ENCODE measurements around the gene WNT9A. TPM values are rescaled to one million over a fixed set of nuclear protein-coding genes. Genes with fewer than 3 reads are reported as not detected.
A peak's percentile ranks its signal among the peaks of the same experiment; 100 is the strongest.

WNT9A gene
- total and polyA plus RNA-seq, 2 of the 4 experiments (the other 2 are of a cell fraction) = 0.18 to 0.36 TPM

DNA sequence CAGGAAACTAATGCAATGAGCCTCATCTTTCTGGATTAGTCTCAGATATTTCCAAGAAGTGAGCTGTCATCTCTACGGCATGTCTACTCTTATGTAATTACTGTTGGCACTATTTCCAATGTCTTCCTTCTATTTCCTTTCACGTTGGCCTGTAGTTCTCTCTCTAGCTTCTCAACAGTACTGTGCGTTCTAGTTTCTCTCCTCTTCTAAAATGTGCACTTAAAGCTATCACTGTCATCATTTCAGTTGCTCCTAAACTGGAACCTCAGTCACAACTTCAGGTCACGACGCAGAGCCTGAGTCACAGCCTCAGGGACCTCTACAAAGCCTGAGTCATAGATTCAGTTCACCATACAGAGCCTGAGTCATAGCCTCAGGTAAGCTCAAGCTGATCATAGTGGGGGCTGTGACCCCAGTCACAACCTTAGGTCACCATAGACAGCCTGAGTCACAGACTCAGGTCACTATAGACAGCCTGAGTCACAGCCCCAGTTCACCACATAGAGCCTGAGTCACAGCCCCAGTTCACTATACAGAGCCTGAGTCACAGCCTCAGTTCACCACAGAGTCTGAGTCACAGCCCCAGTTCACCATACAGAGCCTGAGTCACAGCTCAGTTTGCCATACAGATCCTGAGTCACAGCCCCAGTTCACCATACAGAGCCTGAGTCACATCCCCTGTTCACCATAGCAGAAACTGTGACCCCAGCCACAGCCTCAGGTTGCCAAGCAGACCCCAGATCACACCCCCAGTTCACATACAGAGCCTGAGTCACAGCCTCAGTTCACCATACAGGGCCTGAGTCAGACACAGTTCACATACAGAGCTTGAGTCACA is 13.0 kb downstream of the WNT9A start:
- Histone ChIP-seq H3K79me1 (ENCODE audit: low read depth in 1 of 2, low read length in 2 of 2) (no peaks in the 10 kb centered on the region), H2BK15ac (ENCODE audit: low read depth, low read length) (no peak overlapping the region), H3K9me1 (ENCODE audit: insufficient read depth, low read length) (no peaks in the 10 kb centered on the region), H4K8ac (ENCODE audit: low read depth in 2 of 2, low read length in 2 of 2) (no peak overlapping the region), H2AK9ac (replicated peaks; ENCODE audit: low read depth, low read length, poor library complexity) (no peak overlapping the region), H2AK5ac (ENCODE audit: low read depth, low read length) (no peak overlapping the region), H3K23ac (ENCODE audit: low read depth, low read length) (no peak overlapping the region), H2BK120ac (ENCODE audit: low read depth, low read length) (no peak overlapping the region), H2BK20ac (ENCODE audit: low read depth, low read length) (no peak overlapping the region), H3K36me3 (ENCODE audit: control insufficient read depth, insufficient read depth, low read length) (no peaks in the 10 kb centered on the region), H3K4me3 (ENCODE audit: insufficient read depth, low read depth, low read length) (no peak overlapping the region), H3K14ac (replicated peaks; ENCODE audit: low read depth, low read length) (no peak overlapping the region), H2AFZ (replicated peaks; ENCODE audit: low read length, poor library complexity) (no peak overlapping the region), H3K18ac (ENCODE audit: low read depth, low read length) (no peak overlapping the region), H3K27ac (ENCODE audit: insufficient read depth, low read length) (no peak overlapping the region), H3K4me1 (ENCODE audit: control insufficient read depth, insufficient read depth, low read length) (no peaks in the 10 kb centered on the region), H2BK5ac (ENCODE audit: low read depth, low read length, poor library complexity, severe bottlenecking) (no peak overlapping the region), H3K56ac (ENCODE audit: extremely low read depth, insufficient read depth, low read length) (no peak overlapping the region), H3K9me3 (ENCODE audit: control insufficient read depth, insufficient read depth, low read length) (peaks cover 20% of the 10 kb centered on the region; the same call in 1 of the 2 replicates), H4K91ac (ENCODE audit: insufficient read depth, low read depth, low read length) (no peak overlapping the region), H3K4me2 (ENCODE audit: low read depth, low read length) (no peak overlapping the region), H3K27me3 (ENCODE audit: control insufficient read depth, insufficient read depth, low read length) (no peaks in the 10 kb centered on the region), H4K20me1 (ENCODE audit: insufficient read depth, low read length) (no peaks in the 10 kb centered on the region), H4K5ac (ENCODE audit: low read depth, low read length) (no peak overlapping the region), H3K9ac (ENCODE audit: low read depth, low read length) (no peak overlapping the region), H3K4ac (ENCODE audit: low read depth, low read length) (no peak overlapping the region)
- DNase-seq (peak; percentile 45), ATAC-seq (ENCODE audit: low read depth) (peak; percentile 54)
- 57% methylated on average over 1 of the region's 5 CpGs; no CpG with 5 or more reads in 1 of the 2 experiments for WGBS, 2 experiments (ENCODE audit: extremely low coverage in 2 of 2, insufficient read length in 1 of 2)
- CTCF ChIA-PET = no interaction called here
- in situ Hi-C loops (cut with MboI; ENCODE audit: low sequenced_read_pairs) = loop anchor here (25.0 kb wide), 1 partner anchor 447 kb away; no protein-coding TSS in a partner anchor
- intact Hi-C loops (cut with micrococcal nuclease) = no loop called here
- dilution Hi-C loops (cut with HindIII; ENCODE audit: low sequenced_read_pairs, unreplicated experiment) = no loop called here
- BruUV-seq (replicated peaks) = no TSS peak
- TF ChIP-seq, protein P1, sequence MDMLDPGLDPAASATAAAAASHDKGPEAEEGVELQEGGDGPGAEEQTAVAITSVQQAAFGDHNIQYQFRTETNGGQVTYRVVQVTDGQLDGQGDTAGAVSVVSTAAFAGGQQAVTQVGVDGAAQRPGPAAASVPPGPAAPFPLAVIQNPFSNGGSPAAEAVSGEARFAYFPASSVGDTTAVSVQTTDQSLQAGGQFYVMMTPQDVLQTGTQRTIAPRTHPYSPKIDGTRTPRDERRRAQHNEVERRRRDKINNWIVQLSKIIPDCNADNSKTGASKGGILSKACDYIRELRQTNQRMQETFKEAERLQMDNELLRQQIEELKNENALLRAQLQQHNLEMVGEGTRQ (IDR thresholded peaks at IDR 0.05; ENCODE audit: low read depth, low read length) = no peak
- TF ChIP-seq MAZ (IDR thresholded peaks at IDR 0.05; ENCODE audit: borderline replicate concordance, low read depth, low read length) (no peak), SMC3 (IDR thresholded peaks at IDR 0.05; ENCODE audit: low read depth, low read length) (no peak), BHLHE40 (IDR thresholded peaks at IDR 0.05; ENCODE audit: low read depth, low read length) (no peak), RCOR1 (IDR thresholded peaks at IDR 0.05; ENCODE audit: insufficient replicate concordance, low read length) (no peak)
- POLR2A ChIA-PET (ENCODE audit: unreplicated experiment) = no interaction called here
